Stomach (tissue), 4 donors: ENCODE results near the gene COL13A1.

Experiments
- EP300 ChIP-seq: sonication (generic); formaldehyde crosslinking; IDR thresholded peaks from one replicate; pipeline ENCODE4 v1.6.1; 2017; ENCODE audit warnings: antibody characterized with exemption
- POLR2A ChIP-seq, 4 donors: fragments of 450-650 bp; IDR thresholded peaks; one replicate each; pipeline ENCODE4 v1.6.1; 2016; ENCODE audit warnings: antibody characterized with exemption in 4 of 4, control low read depth in 2 of 4, mild to moderate bottlenecking in 1 of 4, moderate library complexity in 1 of 4
- POLR2AphosphoS5 ChIP-seq, 3 donors: sonication (generic); formaldehyde crosslinking; IDR thresholded peaks; one replicate each; pipeline ENCODE4 v1.6.1; 2016; ENCODE audit warnings: antibody characterized with exemption in 3 of 3
- TF ChIP-seq, protein P1 (sequence below), 7 experiments: fragments of 450-650 bp in 4 of 7; fragments of 200-600 bp in 3 of 7; sonication (generic) in 3 of 7; IDR thresholded peaks; one replicate each; pipeline ENCODE4 v1.5.1; 2016 to 2019; ENCODE audit warnings: antibody characterized with exemption in 7 of 7, control low read depth in 2 of 7, mild to moderate bottlenecking in 1 of 7

DNA sequence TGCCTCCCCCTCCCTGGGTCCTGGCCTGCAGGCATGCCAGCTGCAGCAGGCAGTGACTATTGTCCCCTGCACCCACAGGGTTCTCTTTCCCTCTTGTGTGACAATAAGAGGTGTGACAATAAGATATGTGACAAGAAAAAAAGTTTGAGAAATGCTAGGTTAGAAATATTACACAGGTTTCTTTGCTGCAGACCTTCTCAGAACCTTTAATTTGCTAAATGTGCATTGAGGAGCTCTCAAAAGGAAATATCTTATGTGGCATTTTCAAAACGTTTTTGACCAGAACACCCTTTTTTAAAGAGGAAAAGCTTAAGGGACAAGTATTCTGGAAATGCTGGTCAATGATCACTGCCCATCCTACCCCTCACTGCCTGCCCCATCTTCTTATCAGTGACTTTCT, 117.5 kb downstream of the COL13A1 start:
- no peak for TF ChIP-seq EP300
- no peak for TF ChIP-seq POLR2A (IDR thresholded peaks at IDR 0.05)
- TF ChIP-seq, protein P1, sequence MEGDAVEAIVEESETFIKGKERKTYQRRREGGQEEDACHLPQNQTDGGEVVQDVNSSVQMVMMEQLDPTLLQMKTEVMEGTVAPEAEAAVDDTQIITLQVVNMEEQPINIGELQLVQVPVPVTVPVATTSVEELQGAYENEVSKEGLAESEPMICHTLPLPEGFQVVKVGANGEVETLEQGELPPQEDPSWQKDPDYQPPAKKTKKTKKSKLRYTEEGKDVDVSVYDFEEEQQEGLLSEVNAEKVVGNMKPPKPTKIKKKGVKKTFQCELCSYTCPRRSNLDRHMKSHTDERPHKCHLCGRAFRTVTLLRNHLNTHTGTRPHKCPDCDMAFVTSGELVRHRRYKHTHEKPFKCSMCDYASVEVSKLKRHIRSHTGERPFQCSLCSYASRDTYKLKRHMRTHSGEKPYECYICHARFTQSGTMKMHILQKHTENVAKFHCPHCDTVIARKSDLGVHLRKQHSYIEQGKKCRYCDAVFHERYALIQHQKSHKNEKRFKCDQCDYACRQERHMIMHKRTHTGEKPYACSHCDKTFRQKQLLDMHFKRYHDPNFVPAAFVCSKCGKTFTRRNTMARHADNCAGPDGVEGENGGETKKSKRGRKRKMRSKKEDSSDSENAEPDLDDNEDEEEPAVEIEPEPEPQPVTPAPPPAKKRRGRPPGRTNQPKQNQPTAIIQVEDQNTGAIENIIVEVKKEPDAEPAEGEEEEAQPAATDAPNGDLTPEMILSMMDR (IDR thresholded peaks at IDR 0.05), result no peak
- TF ChIP-seq POLR2AphosphoS5 (IDR thresholded peaks at IDR 0.05), result no peak
